Left ventricle myocardium superior (tissue), 1 donor: Measurements from ENCODE around the gene RFNG. TPM values are rescaled to one million over a fixed set of nuclear protein-coding genes. Genes with fewer than 3 reads are reported as not detected.

Experiments
- ATAC-seq: fragments of 200-7000 bp; cut with Tn5 transposase; one replicate; pipeline ENCODE4 v1.9.1; 2020; ENCODE audit warnings: mild to moderate bottlenecking, moderate library complexity
- DNase-seq: peaks from one replicate; pipeline ENCODE4 v3.0.0-alpha.2; 2020
- intact Hi-C: fragments of 100-400 bp; cut with micrococcal nuclease; formaldehyde crosslinking; loops from one replicate; pipeline ENCODE4 v1.11.0; 2022
- total RNA-seq: library from RNA; stranded (reverse); fragmentation: NEBNext Ultra II Directional; extraction: Animal tissue kit (Norgen Biotek cat#: 25700); gene quantifications from one replicate; pipeline ENCODE4 v1.2.1, GENCODE V29; 2021
- donor health status: DM: no; HTN: yes; CAD: no; lungs with severe emphysema.

RFNG gene
- total RNA-seq, 1 donor from 2014 or later: 21.8 TPM

GRCh38 chr17:82080048-82080788, 28.6 kb upstream of the RFNG start:
- ATAC-seq (no peak), DNase-seq (no peak)
- intact Hi-C loops: no loop called here

DNA sequence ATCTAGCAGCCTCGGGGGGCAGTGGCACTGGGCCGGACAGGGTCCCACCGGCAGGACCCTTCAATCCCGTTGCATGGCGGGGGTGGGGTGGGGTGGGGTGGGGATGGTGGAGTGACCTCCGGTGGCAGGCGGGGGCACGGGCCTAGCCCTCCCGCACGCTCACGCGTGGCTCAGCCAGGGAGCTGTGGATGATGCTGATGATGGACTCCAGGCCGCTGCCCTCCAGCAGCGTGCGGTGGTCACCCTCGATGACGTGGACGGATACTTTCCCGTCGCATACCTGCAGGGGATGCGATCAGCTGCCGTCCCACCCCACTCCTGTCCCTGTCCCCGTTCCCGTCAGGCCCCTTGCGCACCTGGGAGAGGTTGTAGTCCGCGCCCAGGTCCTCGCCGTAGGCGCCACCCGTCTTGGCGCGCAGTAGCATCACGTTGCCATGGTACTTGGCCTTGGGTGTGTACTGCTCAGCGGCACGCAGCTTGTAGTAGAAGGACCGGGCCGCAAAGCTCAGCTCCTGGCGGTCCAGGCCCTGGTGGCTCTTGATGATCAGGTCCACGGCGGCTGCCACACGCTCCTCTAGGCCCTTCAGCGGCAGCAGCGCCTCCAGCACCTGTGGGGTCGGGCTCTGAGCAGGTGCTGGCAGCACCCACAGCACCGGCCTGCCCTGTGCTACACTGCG, 27.5 kb upstream of the RFNG start:
- no peak for ATAC-seq
- no peak for DNase-seq
- intact Hi-C loops: no loop called here

- ATAC-seq (no peak), DNase-seq (no peak)
- intact Hi-C loops: no loop called here
Measured at GRCh38 chr17:82078433-82078832, 26.8 kb upstream of the RFNG start.

GRCh38 chr17:82077617-82078358, 26.2 kb upstream of the RFNG start:
- no peak for DNase-seq

GRCh38 chr17:82076785-82077591, 25.4 kb upstream of the RFNG start:
- DNase-seq: no peak
- ATAC-seq: peak; percentile 48
- intact Hi-C loops: no loop called here

More at GRCh38 chr17:82077617-82078358, 26.2 kb upstream of the RFNG start:
- intact Hi-C loops: no loop called here
- peak; percentile 37 for ATAC-seq

DNA sequence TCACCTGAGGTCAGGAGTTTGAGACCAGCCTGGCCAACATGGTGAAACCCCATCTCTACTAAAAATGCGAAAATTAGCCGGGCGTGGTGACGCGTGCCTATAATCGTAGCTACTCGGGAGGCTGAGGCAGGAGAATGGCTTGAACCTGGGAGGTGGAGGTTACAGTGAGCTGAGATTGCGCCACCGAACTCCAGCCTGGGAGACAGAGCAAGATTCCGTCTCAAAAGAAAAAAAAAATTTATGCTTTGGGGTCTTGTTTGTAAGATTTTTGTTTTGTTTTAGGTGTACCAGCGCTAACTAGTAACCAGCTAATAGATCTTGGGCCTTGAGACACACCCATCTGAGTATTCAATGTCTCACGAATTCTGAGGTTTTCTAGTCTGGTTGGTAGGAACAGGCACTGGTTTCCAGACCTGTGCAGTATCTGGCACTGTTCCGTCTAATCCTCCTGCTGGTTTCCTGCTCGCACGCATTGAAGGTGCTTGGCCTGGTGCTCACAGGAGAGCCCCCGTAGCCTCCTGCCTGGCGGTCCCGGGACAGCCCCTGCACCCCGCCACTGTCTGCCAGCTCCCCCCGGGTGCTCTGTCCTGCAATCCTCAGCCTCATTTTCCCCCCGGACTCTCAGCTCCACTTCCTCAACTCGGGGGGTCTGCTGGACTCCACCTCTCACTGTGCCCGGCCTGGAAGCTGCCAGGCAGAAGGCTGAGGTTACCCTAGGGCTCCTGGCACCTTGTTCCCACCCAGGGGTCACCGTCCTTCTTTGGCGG, 24.6 kb upstream of the RFNG start:
- intact Hi-C loops: no loop called here
- ATAC-seq: no peak
- no peak for DNase-seq

DNA sequence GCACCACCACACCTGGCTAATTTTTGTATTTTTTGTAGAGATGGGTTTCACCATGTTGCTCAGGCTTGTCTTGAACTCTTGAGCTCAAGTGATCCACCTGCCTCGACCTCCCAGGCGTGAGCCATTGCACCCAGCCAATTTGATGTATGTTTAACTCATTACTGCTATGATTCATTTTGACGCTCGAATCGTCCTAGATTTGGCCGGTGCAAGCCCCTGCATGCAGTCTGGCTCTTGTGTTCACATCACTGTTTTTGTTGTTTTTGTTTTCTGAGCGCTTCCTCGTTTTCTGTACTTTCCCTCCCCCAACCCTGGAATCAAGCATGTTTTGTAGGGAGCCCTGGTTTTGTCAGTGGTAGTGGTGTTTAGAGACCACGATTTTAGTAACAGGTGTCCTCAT, 21.8 kb upstream of the RFNG start:
- intact Hi-C loops: no loop called here
- ATAC-seq: no peak
- no peak for DNase-seq

DNA sequence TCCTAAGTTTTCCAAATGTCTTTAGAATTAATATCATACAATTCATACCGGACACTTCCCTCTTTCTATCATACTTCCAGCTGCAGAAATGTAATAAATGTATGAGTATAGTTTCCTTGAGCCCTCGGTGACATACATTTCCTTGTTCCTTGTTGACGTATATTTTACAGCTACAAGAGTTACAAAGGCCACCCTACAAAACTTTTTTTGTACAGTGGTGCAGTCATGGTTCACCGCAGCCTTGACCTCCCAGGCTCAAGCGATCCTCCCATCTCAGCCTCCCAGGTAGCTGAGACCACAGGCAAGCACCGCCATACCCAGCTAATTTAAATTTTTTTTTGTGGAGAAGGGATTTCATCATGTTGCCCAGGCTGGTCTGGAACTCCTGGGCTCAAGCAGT, 21.2 kb upstream of the RFNG start:
- no peak for ATAC-seq
- no peak for DNase-seq
- intact Hi-C loops: no loop called here

GRCh38 chr17:82070611-82071010, 19.0 kb upstream of the RFNG start:
- no peak for ATAC-seq
- no peak for DNase-seq
- intact Hi-C loops: no loop called here

- ATAC-seq: peak; percentile 87
- intact Hi-C loops: no loop called here
Measured at GRCh38 chr17:82065638-82066303, 14.2 kb upstream of the RFNG start, which contains the start of gene DUS1L. Gene DUS1L (minus strand): TSS chr17:82065804. CDS start chr17:82065059, 745 bp downstream.

DNA sequence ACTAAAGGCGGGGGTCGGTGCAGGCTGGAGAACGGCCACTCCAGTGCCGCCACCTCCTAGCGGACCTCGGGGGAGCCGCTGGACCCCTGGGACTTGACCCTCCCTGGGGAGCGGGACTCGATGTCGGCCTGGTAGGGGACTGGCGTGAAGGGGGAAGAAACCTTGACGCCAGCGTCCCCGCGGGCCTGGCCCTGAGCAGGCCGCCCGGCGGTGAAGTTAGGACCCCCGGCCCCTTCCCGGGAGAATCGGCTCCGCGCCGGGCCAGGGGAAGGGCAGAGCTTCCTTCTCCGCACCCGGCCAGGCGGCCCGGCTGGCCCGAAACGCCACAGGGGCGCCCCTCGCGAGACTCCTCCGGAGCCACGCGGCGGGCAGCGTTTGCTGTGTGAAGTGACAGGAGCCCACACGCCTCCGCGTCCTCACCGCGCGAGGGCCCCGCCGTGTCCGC, 13.6 kb upstream of the RFNG start:
- intact Hi-C loops: no loop called here
- ATAC-seq: peak; percentile 10
- DNase-seq: peak; percentile 57

More at GRCh38 chr17:82065638-82066303, 14.2 kb upstream of the RFNG start, which contains the start of gene DUS1L:
- DNase-seq: peak; percentile 82

- intact Hi-C loops: no loop called here
- ATAC-seq (no peak), DNase-seq (no peak)
Measured at GRCh38 chr17:82064433-82065192, 13.0 kb upstream of the RFNG start.

GRCh38 chr17:82063424-82064415, 12.1 kb upstream of the RFNG start:
- DNase-seq (peak; percentile 27), ATAC-seq (no peak)
- intact Hi-C loops: no loop called here

DNA sequence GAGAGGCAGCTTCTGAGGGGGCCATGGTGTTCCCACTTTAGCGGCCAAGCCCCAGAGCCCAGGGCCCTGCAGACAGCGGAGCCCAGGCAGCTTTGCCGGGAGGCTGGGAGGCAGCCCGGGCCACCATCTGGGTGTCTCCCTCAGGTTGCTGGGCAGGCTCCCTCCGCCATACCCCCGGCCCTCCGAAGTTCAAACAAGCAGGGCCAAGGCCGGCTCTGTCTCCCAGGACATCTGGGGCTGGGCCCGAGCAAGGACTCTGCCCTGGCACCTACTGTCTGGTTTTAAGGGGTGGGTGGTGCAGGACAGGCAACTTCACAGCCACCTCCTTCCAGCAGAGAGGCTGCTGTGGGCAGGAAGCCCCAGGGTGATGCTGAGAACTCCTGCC, 11.4 kb upstream of the RFNG start:
- DNase-seq (no peak), ATAC-seq (no peak)
- intact Hi-C loops: no loop called here

GRCh38 chr17:82062076-82062983, 10.7 kb upstream of the RFNG start:
- no peak for DNase-seq
- no peak for ATAC-seq
- intact Hi-C loops: no loop called here
